ENCODE measurements around the gene ZNF655.

Gene ZNF655

GRCh38 chr7:99558306-99559174 lies at the start of gene ZNF655 (continued):
- TF ChIP-seq, protein P1, sequence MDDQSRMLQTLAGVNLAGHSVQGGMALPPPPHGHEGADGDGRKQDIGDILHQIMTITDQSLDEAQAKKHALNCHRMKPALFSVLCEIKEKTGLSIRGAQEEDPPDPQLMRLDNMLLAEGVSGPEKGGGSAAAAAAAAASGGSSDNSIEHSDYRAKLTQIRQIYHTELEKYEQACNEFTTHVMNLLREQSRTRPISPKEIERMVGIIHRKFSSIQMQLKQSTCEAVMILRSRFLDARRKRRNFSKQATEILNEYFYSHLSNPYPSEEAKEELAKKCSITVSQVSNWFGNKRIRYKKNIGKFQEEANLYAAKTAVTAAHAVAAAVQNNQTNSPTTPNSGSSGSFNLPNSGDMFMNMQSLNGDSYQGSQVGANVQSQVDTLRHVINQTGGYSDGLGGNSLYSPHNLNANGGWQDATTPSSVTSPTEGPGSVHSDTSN (CRISPR knock-in tag; IDR thresholded peaks at IDR 0.05): peak; percentile 69; the same call in 1 of the 2 replicates
- TF ChIP-seq HOXC10 (CRISPR knock-in tag; IDR thresholded peaks at IDR 0.05) (no peak), ZEB2 (tag by site-specific recombination; IDR thresholded peaks at IDR 0.05) (peak; percentile 76), ZNF211 (tag by site-specific recombination; IDR thresholded peaks at IDR 0.05; ENCODE audit: low read depth) (no peak), GLIS1 (tag by site-specific recombination; IDR thresholded peaks at IDR 0.05) (peak; percentile 46), OSR2 (tag by site-specific recombination; IDR thresholded peaks at IDR 0.05) (peak; percentile 48), ZNF585B (tag by site-specific recombination; IDR thresholded peaks at IDR 0.05) (no peak), BCL11B (tag by site-specific recombination; IDR thresholded peaks at IDR 0.05; ENCODE audit: low read depth) (no peak; the same call in 1 of the 2 replicates), ZBTB8A (tag by site-specific recombination; IDR thresholded peaks at IDR 0.05) (peak; percentile 38), KLF16 (tag by site-specific recombination; IDR thresholded peaks at IDR 0.05) (peak; percentile 60), MZF1 (tag by site-specific recombination; IDR thresholded peaks at IDR 0.05; ENCODE audit: borderline replicate concordance) (no peak), KLF7 (tag by site-specific recombination; IDR thresholded peaks at IDR 0.05; ENCODE audit: borderline replicate concordance) (0 out of 2 replicates have a peak, but pooled peaks have one; percentile 9), ZSCAN23 (tag by site-specific recombination; IDR thresholded peaks at IDR 0.05) (0 out of 2 replicates have a peak, but pooled peaks have one; percentile 30), ZNF501 (tag by site-specific recombination; IDR thresholded peaks at IDR 0.05) (peak; percentile 18), ZNF2 (tag by site-specific recombination; IDR thresholded peaks at IDR 0.05) (peak; percentile 34; the same call in 1 of the 2 replicates), REST (tag by site-specific recombination; IDR thresholded peaks at IDR 0.05) (0 out of 2 replicates have a peak, but pooled peaks have one; percentile 37), SP7 (tag by site-specific recombination; IDR thresholded peaks at IDR 0.05) (peak; percentile 39; the same call in 1 of the 2 replicates), ZFP37 (tag by site-specific recombination; IDR thresholded peaks at IDR 0.05) (no peak; the same call in 1 of the 2 replicates), SP2 (tag by site-specific recombination; IDR thresholded peaks at IDR 0.05) (peak; percentile 83), ZBTB20 (tag by site-specific recombination; IDR thresholded peaks at IDR 0.05) (peak; percentile 99), ZNF169 (tag by site-specific recombination; IDR thresholded peaks at IDR 0.05) (no peak), KLF9 (tag by site-specific recombination; IDR thresholded peaks at IDR 0.05; ENCODE audit: low read depth) (peak; percentile 22), ZNF580 (tag by site-specific recombination; IDR thresholded peaks at IDR 0.05) (peak; percentile 50), TSHZ1 (tag by site-specific recombination; IDR thresholded peaks at IDR 0.05; ENCODE audit: borderline replicate concordance) (no peak)
- TF ChIP-seq, protein P2, sequence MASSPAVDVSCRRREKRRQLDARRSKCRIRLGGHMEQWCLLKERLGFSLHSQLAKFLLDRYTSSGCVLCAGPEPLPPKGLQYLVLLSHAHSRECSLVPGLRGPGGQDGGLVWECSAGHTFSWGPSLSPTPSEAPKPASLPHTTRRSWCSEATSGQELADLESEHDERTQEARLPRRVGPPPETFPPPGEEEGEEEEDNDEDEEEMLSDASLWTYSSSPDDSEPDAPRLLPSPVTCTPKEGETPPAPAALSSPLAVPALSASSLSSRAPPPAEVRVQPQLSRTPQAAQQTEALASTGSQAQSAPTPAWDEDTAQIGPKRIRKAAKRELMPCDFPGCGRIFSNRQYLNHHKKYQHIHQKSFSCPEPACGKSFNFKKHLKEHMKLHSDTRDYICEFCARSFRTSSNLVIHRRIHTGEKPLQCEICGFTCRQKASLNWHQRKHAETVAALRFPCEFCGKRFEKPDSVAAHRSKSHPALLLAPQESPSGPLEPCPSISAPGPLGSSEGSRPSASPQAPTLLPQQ (tag by site-specific recombination; IDR thresholded peaks at IDR 0.05): peak; percentile 80
- TF ChIP-seq, protein P3, sequence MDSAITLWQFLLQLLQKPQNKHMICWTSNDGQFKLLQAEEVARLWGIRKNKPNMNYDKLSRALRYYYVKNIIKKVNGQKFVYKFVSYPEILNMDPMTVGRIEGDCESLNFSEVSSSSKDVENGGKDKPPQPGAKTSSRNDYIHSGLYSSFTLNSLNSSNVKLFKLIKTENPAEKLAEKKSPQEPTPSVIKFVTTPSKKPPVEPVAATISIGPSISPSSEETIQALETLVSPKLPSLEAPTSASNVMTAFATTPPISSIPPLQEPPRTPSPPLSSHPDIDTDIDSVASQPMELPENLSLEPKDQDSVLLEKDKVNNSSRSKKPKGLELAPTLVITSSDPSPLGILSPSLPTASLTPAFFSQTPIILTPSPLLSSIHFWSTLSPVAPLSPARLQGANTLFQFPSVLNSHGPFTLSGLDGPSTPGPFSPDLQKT (IDR thresholded peaks at IDR 0.05; ENCODE audit: borderline replicate concordance, low read depth, low read length): peak; percentile 67; the same call in 1 of the 2 replicates
- TF ChIP-seq, protein P4, sequence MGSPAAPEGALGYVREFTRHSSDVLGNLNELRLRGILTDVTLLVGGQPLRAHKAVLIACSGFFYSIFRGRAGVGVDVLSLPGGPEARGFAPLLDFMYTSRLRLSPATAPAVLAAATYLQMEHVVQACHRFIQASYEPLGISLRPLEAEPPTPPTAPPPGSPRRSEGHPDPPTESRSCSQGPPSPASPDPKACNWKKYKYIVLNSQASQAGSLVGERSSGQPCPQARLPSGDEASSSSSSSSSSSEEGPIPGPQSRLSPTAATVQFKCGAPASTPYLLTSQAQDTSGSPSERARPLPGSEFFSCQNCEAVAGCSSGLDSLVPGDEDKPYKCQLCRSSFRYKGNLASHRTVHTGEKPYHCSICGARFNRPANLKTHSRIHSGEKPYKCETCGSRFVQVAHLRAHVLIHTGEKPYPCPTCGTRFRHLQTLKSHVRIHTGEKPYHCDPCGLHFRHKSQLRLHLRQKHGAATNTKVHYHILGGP (tag by site-specific recombination; IDR thresholded peaks at IDR 0.05): no peak

All from HEK293 (cell line).